SK-N-SH (cell line): ENCODE measurements around the gene P2RX4.

Source experiments
- CHD2 ChIP-seq: fragments of 150-350 bp; IDR thresholded peaks from 2 replicates; pipeline ENCODE4 v1.6.1; 2018; ENCODE audit warnings: low read length; ENCODE audit not compliant: partially characterized antibody
- FOXM1 ChIP-seq: IDR thresholded peaks from 2 replicates; pipeline ENCODE4 v1.4.0; 2012; ENCODE audit warnings: low read depth, mild to moderate bottlenecking
- RAD21 ChIP-seq: IDR thresholded peaks from 2 replicates; pipeline ENCODE4 v1.6.1; 2012; ENCODE audit warnings: mild to moderate bottlenecking, low read length
- TAF1 ChIP-seq: IDR thresholded peaks from 2 replicates; pipeline ENCODE4 v1.6.1; 2012; ENCODE audit warnings: low read depth, mild to moderate bottlenecking, low read length, moderate library complexity, borderline replicate concordance
- TCF12 ChIP-seq: IDR thresholded peaks from 2 replicates; pipeline ENCODE4 v1.4.0; 2012
- YY1 ChIP-seq: IDR thresholded peaks from 2 replicates; pipeline ENCODE4 v1.4.0; 2012; ENCODE audit warnings: low read depth, mild to moderate bottlenecking
- TF ChIP-seq, protein P1 (sequence below): fragments of 200-600 bp; sonication (generic); IDR thresholded peaks from 2 replicates; pipeline ENCODE4 v1.6.1; 2017; ENCODE audit warnings: antibody characterized with exemption, mild to moderate bottlenecking, moderate library complexity
- TF ChIP-seq, protein P2 (sequence below): IDR thresholded peaks from 2 replicates; pipeline ENCODE4 v1.4.0; 2012; ENCODE audit warnings: low read depth
- TF ChIP-seq, protein P3 (sequence below): IDR thresholded peaks from 2 replicates; pipeline ENCODE4; 2012

DNA sequence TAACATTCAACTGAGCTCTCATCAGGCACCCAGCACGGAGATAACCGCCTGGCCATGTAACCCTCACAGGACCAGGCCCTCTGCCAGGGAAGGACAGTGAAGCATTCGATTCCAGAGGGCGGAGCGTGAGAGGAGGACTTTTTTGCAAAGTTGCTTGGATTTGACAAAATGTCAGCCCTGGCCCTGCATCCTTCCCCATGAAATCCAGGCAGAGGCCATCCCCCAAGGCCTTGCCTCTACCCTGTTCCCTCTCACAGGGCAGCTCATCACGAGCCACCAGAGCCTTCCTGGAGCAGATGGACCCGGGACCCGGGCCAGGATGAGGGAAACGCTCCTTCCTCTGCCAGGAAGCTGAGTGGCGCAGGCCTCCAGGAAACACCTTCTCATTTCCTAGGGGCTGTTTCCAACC, 69.6 kb downstream of the P2RX4 start:
- TF ChIP-seq TCF12 (no peak), YY1 (no peak), FOXM1 (no peak), CHD2 (no peak), RAD21 (no peak), TAF1 (no peak)
- TF ChIP-seq, protein P1, sequence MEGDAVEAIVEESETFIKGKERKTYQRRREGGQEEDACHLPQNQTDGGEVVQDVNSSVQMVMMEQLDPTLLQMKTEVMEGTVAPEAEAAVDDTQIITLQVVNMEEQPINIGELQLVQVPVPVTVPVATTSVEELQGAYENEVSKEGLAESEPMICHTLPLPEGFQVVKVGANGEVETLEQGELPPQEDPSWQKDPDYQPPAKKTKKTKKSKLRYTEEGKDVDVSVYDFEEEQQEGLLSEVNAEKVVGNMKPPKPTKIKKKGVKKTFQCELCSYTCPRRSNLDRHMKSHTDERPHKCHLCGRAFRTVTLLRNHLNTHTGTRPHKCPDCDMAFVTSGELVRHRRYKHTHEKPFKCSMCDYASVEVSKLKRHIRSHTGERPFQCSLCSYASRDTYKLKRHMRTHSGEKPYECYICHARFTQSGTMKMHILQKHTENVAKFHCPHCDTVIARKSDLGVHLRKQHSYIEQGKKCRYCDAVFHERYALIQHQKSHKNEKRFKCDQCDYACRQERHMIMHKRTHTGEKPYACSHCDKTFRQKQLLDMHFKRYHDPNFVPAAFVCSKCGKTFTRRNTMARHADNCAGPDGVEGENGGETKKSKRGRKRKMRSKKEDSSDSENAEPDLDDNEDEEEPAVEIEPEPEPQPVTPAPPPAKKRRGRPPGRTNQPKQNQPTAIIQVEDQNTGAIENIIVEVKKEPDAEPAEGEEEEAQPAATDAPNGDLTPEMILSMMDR = no peak
- TF ChIP-seq, protein P2, sequence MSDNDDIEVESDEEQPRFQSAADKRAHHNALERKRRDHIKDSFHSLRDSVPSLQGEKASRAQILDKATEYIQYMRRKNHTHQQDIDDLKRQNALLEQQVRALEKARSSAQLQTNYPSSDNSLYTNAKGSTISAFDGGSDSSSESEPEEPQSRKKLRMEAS = no peak
- TF ChIP-seq, protein P3, sequence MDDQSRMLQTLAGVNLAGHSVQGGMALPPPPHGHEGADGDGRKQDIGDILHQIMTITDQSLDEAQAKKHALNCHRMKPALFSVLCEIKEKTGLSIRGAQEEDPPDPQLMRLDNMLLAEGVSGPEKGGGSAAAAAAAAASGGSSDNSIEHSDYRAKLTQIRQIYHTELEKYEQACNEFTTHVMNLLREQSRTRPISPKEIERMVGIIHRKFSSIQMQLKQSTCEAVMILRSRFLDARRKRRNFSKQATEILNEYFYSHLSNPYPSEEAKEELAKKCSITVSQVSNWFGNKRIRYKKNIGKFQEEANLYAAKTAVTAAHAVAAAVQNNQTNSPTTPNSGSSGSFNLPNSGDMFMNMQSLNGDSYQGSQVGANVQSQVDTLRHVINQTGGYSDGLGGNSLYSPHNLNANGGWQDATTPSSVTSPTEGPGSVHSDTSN = no peak
